Stomach (tissue), 9 donors: Measurements from ENCODE around the gene MACROD1. TPM values are rescaled to one million over a fixed set of nuclear protein-coding genes. Genes with fewer than 3 reads are reported as not detected.
"Not testable (repeated sequence)": the region's sequence is repeated elsewhere in the genome, so short reads cannot be mapped to it uniquely, and the experiment has no call there.

Experiments
- DNase-seq, 2 donors: peaks; one replicate each; pipeline versions ENCODE4 v3.0.0 to v3.0.0-alpha.2; 2013 to 2019
- H3K27ac ChIP-seq, 5 donors: fragments of 200-600 bp in 4 of 5; sonication (generic) in 4 of 5; one replicate each; pipeline ENCODE4 v1.5.1; 2013 to 2019; ENCODE audit warnings: mild to moderate bottlenecking in 1 of 5, moderate library complexity in 1 of 5
- H3K27me3 ChIP-seq, 3 donors: fragments of 200-600 bp; sonication (generic); one replicate each; pipeline ENCODE4 v1.5.1; 2017 to 2019; ENCODE audit warnings: mixed run types in 1 of 3
- H3K36me3 ChIP-seq, 4 donors: fragments of 200-600 bp; sonication (generic); 1 replicate in 3 of 4; 2 replicates in 1 of 4; pipeline ENCODE4 v1.5.1; 2016 to 2019
- H3K4me1 ChIP-seq, 4 donors: fragments of 200-600 bp; sonication (generic); one replicate each; pipeline ENCODE4 v1.5.1; 2016 to 2019
- H3K4me3 ChIP-seq, 4 donors: fragments of 200-600 bp; sonication (generic) in 3 of 4; one replicate each; pipeline ENCODE4 v1.5.1; 2016 to 2019; ENCODE audit warnings: mild to moderate bottlenecking in 1 of 4
- H3K9me3 ChIP-seq, 4 donors: fragments of 200-600 bp; sonication (generic); one replicate each; pipeline ENCODE4 v1.5.1; 2016 to 2019
- CTCF ChIP-seq, 7 experiments: fragments of 450-650 bp in 4 of 7; fragments of 200-600 bp in 3 of 7; sonication (generic) in 3 of 7; IDR thresholded peaks; one replicate each; pipeline ENCODE4 v1.5.1; 2016 to 2019; ENCODE audit warnings: antibody characterized with exemption in 7 of 7, control low read depth in 2 of 7, mild to moderate bottlenecking in 1 of 7
- EP300 ChIP-seq: sonication (generic); formaldehyde crosslinking; IDR thresholded peaks from one replicate; pipeline ENCODE4 v1.6.1; 2017; ENCODE audit warnings: antibody characterized with exemption
- POLR2A ChIP-seq, 4 donors: fragments of 450-650 bp; IDR thresholded peaks; one replicate each; pipeline ENCODE4 v1.6.1; 2016; ENCODE audit warnings: antibody characterized with exemption in 4 of 4, control low read depth in 2 of 4, mild to moderate bottlenecking in 1 of 4, moderate library complexity in 1 of 4
- POLR2AphosphoS5 ChIP-seq, 3 donors: sonication (generic); formaldehyde crosslinking; IDR thresholded peaks; one replicate each; pipeline ENCODE4 v1.6.1; 2016; ENCODE audit warnings: antibody characterized with exemption in 3 of 3
- WGBS, 5 donors: extraction: QIAGEN DNeasy Blood & Tissue Kit in 3 of 5; methylation state at CpG; one replicate each; pipeline versions ENCODE4 v1.1.5 to v1.1.7; 2013 to 2018; 5-methylcytosine and 5-hydroxymethylcytosine counted together
- intact Hi-C: fragments of 100-400 bp; cut with DNase I; formaldehyde crosslinking; loops from one replicate; pipeline ENCODE4 v1.15.1; 2023; ENCODE audit warnings: low total_unique reads
- polyA plus RNA-seq, 3 donors: library from polyadenylated mRNA; stranded (reverse); fragments of 200-250 nt; gene quantifications; one replicate each; pipeline ENCODE4 v1.2.3, GENCODE V29; 2013
- total RNA-seq, 5 donors: library from RNA; depleted of rRNA; stranded (reverse); fragments of >200 nt; gene quantifications; one replicate each; pipeline versions ENCODE4 v1.1.0 to v1.2.3, GENCODE V29; 2014 to 2016
- donor health status: healthy with polysubstance abuse.
- donor health status: Bipolar disorder and iron deficiency.
- donor health status: healthy.

MACROD1 gene
- total and polyA plus RNA-seq, 8 donors, result 18.0 to 283 (median 47.4) TPM

GRCh38 chr11:64165481-64165841 lies 452 bp downstream of the MACROD1 start:
- WGBS, 5 donors, result 0 to 3% (median 1%) methylated on average over 23 to 32 of the region's 32 CpGs; no CpG with 5 or more reads in 1 of the 5 donors
- no peaks in the 10 kb centered on the region for H3K9me3 ChIP-seq
- peaks cover 12 to 26% (median 25%) of the 10 kb centered on the region in 4 donors for H3K4me1 ChIP-seq
- intact Hi-C loops, result no loop called here
- no peaks in the 10 kb centered on the region for H3K27me3 ChIP-seq
- TF ChIP-seq CTCF (IDR thresholded peaks at IDR 0.05) (no peak), POLR2A (IDR thresholded peaks at IDR 0.05) (no peak), EP300 (no peak), POLR2AphosphoS5 (IDR thresholded peaks at IDR 0.05) (no peak)
- no peaks in the 10 kb centered on the region for H3K36me3 ChIP-seq
- DNase-seq, result peak in 1 of 2 donors; percentile 65
- H3K4me3 ChIP-seq, result peak overlapping the region; percentile 68 to 83 (median 82)
- H3K27ac ChIP-seq, result peak overlapping the region; percentile 84 to 93 (median 85)

- no peak for TF ChIP-seq POLR2AphosphoS5 (IDR thresholded peaks at IDR 0.05)
- TF ChIP-seq EP300, result no peak
- no peak for TF ChIP-seq POLR2A (IDR thresholded peaks at IDR 0.05)
- no peaks in the 10 kb centered on the region for H3K36me3 ChIP-seq
- peak in 1 of 2 donors; percentile 35 for DNase-seq
- H3K27me3 ChIP-seq, result no peaks in the 10 kb centered on the region
- intact Hi-C loops, result no loop called here
- H3K27ac ChIP-seq, result peak overlapping the region; percentile 3 to 90 (median 85)
- WGBS, 5 donors, result 39 to 67% (median 47%) methylated on average over 14 to 20 of the region's 20 CpGs
- H3K4me3 ChIP-seq, result peak overlapping the region; percentile 68 to 83 (median 82)
- peaks cover 12 to 26% (median 25%) of the 10 kb centered on the region in 4 donors for H3K4me1 ChIP-seq
- no peaks in the 10 kb centered on the region for H3K9me3 ChIP-seq
These were observed 1.3 kb downstream of the MACROD1 start for GRCh38 chr11:64164392-64165312.

GRCh38 chr11:64163951-64164350 lies 2.0 kb downstream of the MACROD1 start:
- no peak for DNase-seq
- TF ChIP-seq POLR2A (IDR thresholded peaks at IDR 0.05) (no peak), EP300 (no peak), POLR2AphosphoS5 (IDR thresholded peaks at IDR 0.05) (no peak), CTCF (IDR thresholded peaks at IDR 0.05) (no peak)
- intact Hi-C loops, result no loop called here
- Histone ChIP-seq H3K9me3 (no peaks in the 10 kb centered on the region), H3K27ac (peak overlapping the region in 2 of 5 donors; percentile 85 to 90), H3K4me3 (no peak overlapping the region), H3K36me3 (no peaks in the 10 kb centered on the region), H3K4me1 (peaks cover 12 to 26% (median 25%) of the 10 kb centered on the region in 4 donors), H3K27me3 (no peaks in the 10 kb centered on the region)
- WGBS, 5 donors, result 94 to 98% (median 94%) methylated on average over 5 of the region's 5 CpGs

- WGBS, 5 donors, result 92 to 94% (median 93%) methylated on average over 16 of the region's 16 CpGs
- H3K9me3 ChIP-seq, H3K27me3 ChIP-seq, DNase-seq, H3K36me3 ChIP-seq, H3K4me3 ChIP-seq, intact Hi-C loops, H3K27ac ChIP-seq: not testable (repeated sequence)
- peaks cover 12 to 26% (median 25%) of the 10 kb centered on the region in 4 donors for H3K4me1 ChIP-seq
These were observed 3.1 kb downstream of the MACROD1 start for GRCh38 chr11:64162769-64163168.

GRCh38 chr11:64161037-64161436 lies 4.9 kb downstream of the MACROD1 start:
- Histone ChIP-seq H3K36me3 (no peaks in the 10 kb centered on the region), H3K9me3 (no peaks in the 10 kb centered on the region), H3K4me3 (no peak overlapping the region), H3K27me3 (no peaks in the 10 kb centered on the region), H3K4me1 (peaks cover 12 to 16% (median 14%) of the 10 kb centered on the region in 4 donors), H3K27ac (no peak overlapping the region)
- DNase-seq, result no peak
- 91 to 98% (median 96%) methylated on average over 10 of the region's 10 CpGs for WGBS, 5 donors
- TF ChIP-seq CTCF (IDR thresholded peaks at IDR 0.05), result no peak
- intact Hi-C loops, result no loop called here
